ENCODE measurements around the gene CNOT1.

The CNOT1 gene

DNA sequence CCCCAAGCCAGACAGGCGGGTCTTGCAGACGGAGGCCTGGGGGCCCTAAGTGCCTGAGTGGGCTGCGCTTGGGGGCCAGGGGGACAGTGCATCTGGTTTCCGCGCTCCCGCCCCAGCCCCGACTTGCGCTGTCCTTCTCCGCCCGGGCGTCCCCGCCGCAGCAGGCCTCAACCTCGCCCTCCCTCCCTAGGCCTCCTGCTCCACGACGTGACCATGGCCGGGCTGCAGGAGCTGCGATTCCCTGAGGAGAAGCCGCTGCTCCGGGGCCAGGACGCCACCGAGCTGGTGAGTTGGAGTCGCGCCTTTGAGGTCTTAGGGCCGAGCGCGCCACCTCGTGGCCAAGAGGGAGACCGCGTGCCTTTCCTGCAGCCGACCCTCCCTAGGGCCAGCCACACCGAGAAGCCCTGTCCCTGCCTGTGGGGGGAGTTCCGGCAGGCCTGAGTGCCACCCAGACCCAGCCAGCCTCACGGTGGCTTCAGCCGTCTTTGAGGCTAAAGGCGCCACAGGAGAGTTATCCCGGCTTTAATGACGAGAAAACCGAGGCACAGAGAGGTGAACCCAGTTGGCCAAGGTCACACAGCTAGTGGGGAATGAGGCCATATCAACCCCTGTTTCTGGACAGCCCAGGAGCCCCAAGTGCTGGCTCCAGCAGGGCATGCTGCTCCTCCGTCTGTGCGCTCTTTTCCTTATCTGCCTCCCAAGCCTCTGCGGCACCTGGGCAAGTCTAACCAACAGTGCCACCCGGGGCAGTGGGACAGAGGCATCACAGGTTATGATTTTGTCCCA lies 141.9 kb downstream of the CNOT1 start (continued):
- TF ChIP-seq, protein P1, sequence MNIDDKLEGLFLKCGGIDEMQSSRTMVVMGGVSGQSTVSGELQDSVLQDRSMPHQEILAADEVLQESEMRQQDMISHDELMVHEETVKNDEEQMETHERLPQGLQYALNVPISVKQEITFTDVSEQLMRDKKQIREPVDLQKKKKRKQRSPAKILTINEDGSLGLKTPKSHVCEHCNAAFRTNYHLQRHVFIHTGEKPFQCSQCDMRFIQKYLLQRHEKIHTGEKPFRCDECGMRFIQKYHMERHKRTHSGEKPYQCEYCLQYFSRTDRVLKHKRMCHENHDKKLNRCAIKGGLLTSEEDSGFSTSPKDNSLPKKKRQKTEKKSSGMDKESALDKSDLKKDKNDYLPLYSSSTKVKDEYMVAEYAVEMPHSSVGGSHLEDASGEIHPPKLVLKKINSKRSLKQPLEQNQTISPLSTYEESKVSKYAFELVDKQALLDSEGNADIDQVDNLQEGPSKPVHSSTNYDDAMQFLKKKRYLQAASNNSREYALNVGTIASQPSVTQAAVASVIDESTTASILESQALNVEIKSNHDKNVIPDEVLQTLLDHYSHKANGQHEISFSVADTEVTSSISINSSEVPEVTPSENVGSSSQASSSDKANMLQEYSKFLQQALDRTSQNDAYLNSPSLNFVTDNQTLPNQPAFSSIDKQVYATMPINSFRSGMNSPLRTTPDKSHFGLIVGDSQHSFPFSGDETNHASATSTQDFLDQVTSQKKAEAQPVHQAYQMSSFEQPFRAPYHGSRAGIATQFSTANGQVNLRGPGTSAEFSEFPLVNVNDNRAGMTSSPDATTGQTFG (tag by site-specific recombination; IDR thresholded peaks at IDR 0.05; ENCODE audit: borderline replicate concordance) = no peak
- TF ChIP-seq ZXDB (tag by site-specific recombination; IDR thresholded peaks at IDR 0.05) = 0 out of 2 replicates have a peak, but pooled peaks have one; percentile 18

DNA sequence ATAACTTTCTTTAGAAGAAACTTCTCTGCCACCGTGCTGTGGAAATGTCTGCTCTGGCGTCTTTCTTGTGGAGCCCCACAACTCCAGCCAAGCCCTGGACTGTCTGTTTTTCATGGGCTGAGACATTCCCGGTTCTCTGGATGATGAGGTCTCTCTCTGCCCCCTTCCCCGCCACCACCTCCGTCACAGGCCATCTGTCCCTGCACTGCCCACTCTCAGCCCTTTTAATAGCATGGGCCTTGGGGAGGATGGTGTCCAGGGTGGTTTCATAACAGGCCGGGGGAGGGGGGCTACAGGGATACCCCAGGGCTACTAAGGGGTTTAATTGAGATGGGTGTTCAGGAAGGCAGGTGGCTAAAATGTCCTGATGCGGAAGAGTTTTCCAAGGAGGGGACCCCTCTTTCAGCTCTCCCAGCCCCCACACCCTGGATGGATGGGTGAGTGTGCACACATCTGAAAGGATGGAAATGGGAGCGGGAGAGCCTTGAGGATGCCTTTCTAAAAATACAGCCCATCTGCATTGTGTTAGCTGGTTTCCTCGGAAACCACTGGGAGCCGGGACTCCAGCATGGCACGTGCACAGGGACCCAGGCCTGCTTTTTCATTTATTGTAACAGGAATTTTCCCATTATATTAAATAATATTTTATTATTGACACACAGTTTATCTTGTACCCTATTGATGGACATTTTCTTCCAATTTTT lies 144.3 kb downstream of the CNOT1 start:
- CTCF ChIA-PET = interaction anchor here (0.6 to 6.2 kb wide), 4 partner anchors 142 to 389 kb away, joined by 4 to 140 read pairs (median 29); no protein-coding TSS in a partner anchor
- POLR2A ChIA-PET = interaction anchor here (0.7 to 0.9 kb wide), 2 partner anchors 8 to 149 kb away, joined by 3 to 9 read pairs; no protein-coding TSS in a partner anchor

DNA sequence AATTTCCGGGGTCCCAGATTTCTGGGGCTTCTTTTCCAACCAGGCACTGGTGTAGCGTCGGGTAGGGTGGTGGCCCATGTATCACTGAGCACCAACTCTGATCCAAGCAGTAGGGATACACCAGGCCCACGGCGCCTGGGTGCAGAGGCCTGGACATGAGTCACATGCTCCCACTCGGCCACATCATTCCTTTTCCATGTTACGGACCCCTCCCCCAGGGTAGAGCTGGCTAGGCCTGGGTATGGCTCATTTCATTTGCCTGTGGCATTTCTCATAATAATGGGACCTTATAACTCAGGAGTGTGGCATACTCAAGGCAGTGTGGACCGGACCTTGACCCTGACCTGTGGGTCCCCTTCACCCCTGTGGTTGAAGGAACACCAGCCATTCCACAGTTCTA lies 147.7 kb downstream of the CNOT1 start:
- Histone ChIP-seq H3K4me1 (ENCODE audit: control insufficient read depth, insufficient read depth, low read length) (no peaks in the 10 kb centered on the region), H3K9me3 (ENCODE audit: control insufficient read depth, insufficient read depth, low read depth, low read length) (no peaks in the 10 kb centered on the region), H3K4me3 (ENCODE audit: low read depth, low read length) (no peak overlapping the region), H3K36me3 (ENCODE audit: control insufficient read depth in 2 of 2, insufficient read depth in 1 of 2, low read length in 2 of 2) (no peaks in the 10 kb centered on the region), H3K27ac (ENCODE audit: extremely low read depth, low read depth, low read length) (no peak overlapping the region)
- TF ChIP-seq ZNF473 (tag by site-specific recombination; IDR thresholded peaks at IDR 0.05) (no peak), ZNF391 (tag by site-specific recombination; IDR thresholded peaks at IDR 0.05; ENCODE audit: borderline replicate concordance, low read depth) (no peak), KLF9 (tag by site-specific recombination; IDR thresholded peaks at IDR 0.05; ENCODE audit: low read depth) (no peak), ZNF626 (tag by site-specific recombination; IDR thresholded peaks at IDR 0.05) (no peak), ZNF530 (tag by site-specific recombination; IDR thresholded peaks at IDR 0.05; ENCODE audit: low read depth) (no peak), KLF16 (tag by site-specific recombination; IDR thresholded peaks at IDR 0.05) (no peak), IKZF3 (tag by site-specific recombination; IDR thresholded peaks at IDR 0.05) (no peak), ZNF311 (tag by site-specific recombination; IDR thresholded peaks at IDR 0.05; ENCODE audit: borderline replicate concordance) (no peak)
- CTCF ChIA-PET = no interaction called here
- POLR2A ChIA-PET = no interaction called here

More for the DNA sequence above, 144.3 kb downstream of the CNOT1 start:
- H3K27ac ChIP-seq (ENCODE audit: extremely low read depth, low read depth, low read length) = no peak overlapping the region
- TF ChIP-seq KLF16 (tag by site-specific recombination; IDR thresholded peaks at IDR 0.05) = no peak
- TF ChIP-seq ZNF558 (tag by site-specific recombination; IDR thresholded peaks at IDR 0.05) = no peak
- no peak overlapping the region for H3K4me3 ChIP-seq (ENCODE audit: low read depth, low read length)
- H3K36me3 ChIP-seq (ENCODE audit: control insufficient read depth in 2 of 2, insufficient read depth in 1 of 2, low read length in 2 of 2) = no peaks in the 10 kb centered on the region
- H3K9me3 ChIP-seq (ENCODE audit: control insufficient read depth, insufficient read depth, low read depth, low read length) = no peaks in the 10 kb centered on the region
- H3K4me1 ChIP-seq (ENCODE audit: control insufficient read depth, insufficient read depth, low read length) = no peaks in the 10 kb centered on the region

DNA sequence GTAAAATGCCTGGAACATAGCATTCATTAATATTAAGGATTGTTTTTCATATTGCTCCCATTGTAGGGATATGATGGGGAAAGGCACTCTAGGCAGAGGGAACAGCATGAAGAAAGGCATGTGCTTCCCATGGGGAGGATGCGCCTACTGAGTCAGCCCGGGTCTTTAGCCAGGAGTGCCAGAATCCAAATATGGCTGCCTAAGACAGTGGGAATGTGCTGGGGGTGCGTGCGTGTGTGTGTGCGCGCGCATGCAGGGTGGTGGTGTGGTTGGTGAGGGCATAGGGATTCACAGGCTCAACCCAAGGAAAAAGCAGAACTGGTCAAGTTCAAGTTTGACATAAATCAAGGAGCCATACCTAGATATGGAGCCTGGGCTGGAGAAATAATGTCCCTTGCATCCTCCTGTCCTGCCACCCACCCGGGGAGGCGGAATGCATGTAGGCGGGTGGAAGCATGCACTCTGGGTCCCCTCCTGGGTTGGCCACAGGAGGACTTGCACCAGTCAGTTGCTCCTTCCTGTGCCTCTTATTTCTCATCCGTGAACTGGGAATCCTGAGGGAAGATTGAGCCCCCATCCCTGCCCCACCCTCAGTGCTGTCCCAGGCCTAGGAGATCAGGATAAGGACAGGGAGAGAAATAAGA lies 148.3 kb downstream of the CNOT1 start:
- Histone ChIP-seq H3K4me3 (ENCODE audit: low read depth, low read length) (no peak overlapping the region), H3K36me3 (ENCODE audit: control insufficient read depth in 2 of 2, insufficient read depth in 1 of 2, low read length in 2 of 2) (no peaks in the 10 kb centered on the region), H3K27ac (ENCODE audit: extremely low read depth, low read depth, low read length) (no peak overlapping the region), H3K4me1 (ENCODE audit: control insufficient read depth, insufficient read depth, low read length) (no peaks in the 10 kb centered on the region), H3K9me3 (ENCODE audit: control insufficient read depth, insufficient read depth, low read depth, low read length) (no peaks in the 10 kb centered on the region)
- TF ChIP-seq, protein P2, sequence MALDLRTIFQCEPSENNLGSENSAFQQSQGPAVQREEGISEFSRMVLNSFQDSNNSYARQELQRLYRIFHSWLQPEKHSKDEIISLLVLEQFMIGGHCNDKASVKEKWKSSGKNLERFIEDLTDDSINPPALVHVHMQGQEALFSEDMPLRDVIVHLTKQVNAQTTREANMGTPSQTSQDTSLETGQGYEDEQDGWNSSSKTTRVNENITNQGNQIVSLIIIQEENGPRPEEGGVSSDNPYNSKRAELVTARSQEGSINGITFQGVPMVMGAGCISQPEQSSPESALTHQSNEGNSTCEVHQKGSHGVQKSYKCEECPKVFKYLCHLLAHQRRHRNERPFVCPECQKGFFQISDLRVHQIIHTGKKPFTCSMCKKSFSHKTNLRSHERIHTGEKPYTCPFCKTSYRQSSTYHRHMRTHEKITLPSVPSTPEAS (tag by site-specific recombination; IDR thresholded peaks at IDR 0.05) = no peak
- TF ChIP-seq ZNF585B (tag by site-specific recombination; IDR thresholded peaks at IDR 0.05) = peak; percentile 49; the same call in 1 of the 2 replicates
- CTCF ChIA-PET = interaction anchor here (0.6 to 0.7 kb wide), 2 partner anchors 24 to 171 kb away, joined by 3 to 5 read pairs; no protein-coding TSS in a partner anchor
- POLR2A ChIA-PET = no interaction called here
